GM19193 (cell line): ENCODE data around the gene TRIM29.

Experiments used
- POLR2A ChIP-seq: IDR thresholded peaks from 4 replicates; pipeline ENCODE4 v1.6.1; 2011; ENCODE audit not compliant: insufficient read depth, insufficient read length; ENCODE audit errors: extremely low read depth

The TRIM29 gene

DNA sequence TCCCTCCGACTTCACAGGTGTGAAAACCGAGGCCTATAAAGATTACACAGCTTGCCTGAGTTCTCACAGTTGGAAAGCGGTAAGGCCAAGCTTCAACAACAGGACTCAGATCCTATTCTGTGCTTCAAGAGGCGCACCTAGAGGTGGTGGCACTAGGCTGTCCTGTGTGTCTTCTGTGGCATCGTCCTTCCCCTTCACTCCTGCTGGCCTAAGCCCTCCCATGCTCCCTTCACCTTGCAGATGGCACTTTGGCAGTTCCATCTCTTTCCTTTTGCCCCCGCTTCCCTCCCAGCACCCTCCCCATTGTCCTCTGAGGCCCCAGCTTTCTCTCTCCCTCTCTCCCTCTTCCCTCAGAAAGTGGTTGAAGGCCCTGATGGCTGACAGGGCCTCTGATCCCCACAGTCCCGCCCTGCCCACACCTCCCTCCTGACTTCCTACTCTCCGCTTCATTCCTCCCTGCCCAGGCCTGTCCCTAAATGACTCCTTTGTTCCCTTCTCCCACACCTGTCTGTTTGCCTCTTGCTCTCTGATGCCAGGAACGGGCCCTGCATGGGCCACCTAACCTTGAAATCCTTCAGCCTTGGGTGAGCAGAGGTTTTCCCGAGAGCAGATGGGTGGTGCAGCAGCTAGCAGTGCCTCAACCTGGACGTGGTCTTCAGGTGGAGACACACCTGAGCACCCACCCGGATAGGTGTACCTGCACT, 5.8 kb downstream of the TRIM29 start:
- TF ChIP-seq POLR2A: no peak

DNA sequence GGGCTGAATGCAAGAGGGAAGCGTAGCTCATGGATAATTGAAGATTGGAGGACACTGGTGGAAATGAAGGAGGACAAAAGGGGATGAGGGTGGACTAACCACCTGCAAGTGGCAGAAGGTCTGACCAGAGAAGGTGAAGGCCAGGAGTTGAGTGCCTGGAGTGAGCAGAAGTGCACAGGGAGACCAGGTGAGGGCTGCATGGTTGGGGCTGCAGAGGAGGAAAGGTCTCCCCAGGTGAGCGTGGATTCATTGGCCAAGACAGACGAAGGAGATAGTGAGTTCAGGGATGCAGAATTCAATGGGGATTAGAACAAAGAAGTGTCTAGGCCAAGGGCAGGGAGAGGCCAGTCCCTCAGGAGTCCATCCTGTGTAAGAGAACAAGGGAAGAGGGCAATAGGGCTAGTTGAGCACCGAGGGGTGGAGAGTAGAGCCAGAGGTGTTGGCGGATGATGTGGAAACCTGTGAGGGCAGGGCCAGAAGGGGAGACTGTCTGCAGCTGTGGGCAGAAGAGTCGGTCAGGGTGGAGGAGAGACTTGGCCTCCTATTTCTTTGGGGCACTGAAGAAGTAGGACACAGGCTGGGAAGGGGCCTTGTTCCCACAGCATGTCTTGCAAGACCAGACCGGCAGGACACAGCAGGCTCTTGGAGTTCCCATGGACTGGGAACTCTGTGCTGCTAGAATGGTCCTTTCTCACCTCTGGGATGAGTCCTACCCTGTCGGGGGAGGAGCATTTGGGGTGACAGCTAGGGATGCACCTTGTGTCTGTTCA, 6.7 kb downstream of the TRIM29 start:
- no peak for TF ChIP-seq POLR2A

DNA sequence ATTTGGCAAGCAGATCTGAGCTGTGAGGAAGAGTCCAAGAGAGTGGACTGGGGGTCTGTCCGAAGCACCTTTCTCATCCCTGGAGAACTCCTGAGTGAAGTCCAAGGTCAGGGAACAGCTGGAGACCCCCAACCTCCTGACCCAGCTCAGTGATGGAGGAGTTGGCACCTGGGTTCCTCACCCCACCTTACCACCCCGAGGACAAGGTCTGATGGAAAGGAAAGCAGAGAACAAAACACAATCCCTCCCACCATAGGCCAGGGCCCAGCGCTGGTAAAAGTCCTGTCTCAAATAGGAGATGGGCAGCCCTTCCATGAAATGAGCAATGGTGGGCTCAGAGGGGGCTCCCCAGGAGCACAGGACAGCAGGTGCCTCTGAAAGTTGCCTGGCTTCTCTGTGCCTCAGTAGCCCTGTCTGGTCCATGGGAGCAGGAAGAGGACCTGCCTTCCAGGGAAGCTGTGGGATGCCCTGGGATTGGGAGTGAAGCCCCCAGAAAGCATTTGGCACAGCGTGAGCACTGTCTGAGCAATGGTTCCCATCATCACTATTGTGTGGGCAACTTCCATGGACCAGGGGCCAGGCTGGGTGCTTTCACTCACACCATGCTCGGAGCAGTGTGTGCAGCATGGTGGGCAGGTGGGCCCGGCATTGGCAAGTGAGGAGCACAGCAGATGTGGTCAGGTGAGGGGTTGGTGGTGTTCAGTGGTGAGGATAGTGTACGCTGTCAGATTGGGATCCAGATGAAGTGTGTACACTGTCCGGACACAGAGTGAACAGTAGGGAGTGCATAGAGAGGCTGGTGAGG, 7.5 kb downstream of the TRIM29 start:
- no peak for TF ChIP-seq POLR2A

DNA sequence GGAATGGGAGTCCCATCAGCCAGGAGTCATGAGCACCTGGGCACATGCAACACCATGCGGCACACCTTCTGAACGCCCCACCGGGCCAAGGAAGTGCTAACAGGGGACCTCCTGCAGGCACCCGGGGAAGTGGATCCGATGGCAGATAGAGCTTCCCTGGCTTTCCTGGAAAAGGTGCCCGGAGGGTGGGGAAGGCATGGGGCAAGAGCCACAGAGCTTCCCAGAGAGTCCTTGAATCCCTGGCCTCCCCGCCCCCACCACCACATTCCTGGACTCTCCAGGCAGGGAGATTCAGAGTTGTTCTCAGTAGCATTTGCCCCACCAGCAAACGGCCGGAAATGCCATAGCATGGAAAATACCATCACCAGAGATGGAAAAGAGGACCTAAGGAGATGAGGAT, 8.3 kb downstream of the TRIM29 start:
- no peak for TF ChIP-seq POLR2A

DNA sequence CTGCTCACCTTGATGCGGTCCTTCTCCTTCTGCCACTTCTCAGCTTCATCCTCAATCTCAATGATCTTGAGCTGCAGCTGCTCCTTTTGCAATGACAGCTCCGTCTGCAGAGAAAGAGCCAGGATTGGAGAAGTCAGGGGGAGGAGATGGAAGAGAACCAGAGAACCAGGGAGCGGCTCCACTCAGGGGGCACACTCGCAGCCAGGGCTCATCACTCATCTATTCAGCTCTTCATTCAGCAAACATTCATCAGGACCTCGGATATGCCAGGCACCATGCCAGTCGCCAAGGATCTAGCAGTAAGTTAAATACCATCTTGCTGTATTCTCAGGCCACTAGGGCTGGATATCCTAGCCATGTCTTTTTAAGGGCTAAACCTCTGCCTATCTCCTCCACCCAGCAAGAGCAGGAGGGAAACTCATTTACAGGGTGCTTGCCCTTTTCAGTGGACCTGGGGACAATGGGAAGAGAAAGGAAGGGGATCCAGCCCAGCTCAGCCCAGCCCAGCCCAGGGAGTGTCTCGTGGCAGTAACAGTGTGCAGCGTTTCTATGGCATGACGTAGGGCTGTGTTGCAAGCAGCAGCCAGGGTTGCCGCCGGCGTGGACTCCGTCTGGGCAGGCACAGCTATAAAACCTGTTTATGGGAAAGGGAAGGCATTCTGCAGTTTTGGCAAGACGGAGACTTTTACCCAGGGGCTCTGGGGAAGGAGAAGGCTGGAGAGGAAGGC, 9.4 kb downstream of the TRIM29 start:
- no peak for TF ChIP-seq POLR2A

GRCh38 chr11:120127236-120127635, 10.7 kb downstream of the TRIM29 start:
- TF ChIP-seq POLR2A: no peak

DNA sequence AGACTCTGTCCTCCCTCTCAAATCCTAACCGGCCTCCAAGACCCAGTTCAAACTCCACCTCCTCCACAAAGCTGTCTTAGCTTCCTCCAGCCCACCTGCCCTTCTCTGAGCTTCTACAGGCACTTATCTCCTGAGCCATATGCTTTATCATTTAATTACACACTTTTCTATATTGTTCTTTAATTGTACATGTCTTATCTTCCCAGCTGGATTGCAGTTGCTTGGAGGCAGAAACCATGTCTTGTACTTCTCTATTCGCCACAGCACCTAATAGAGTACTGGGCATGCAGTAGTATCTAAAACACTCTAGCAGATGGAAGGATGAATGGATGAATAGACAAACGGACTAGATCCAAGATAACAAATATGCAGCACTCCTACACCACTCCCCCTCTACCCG, 11.3 kb downstream of the TRIM29 start:
- TF ChIP-seq POLR2A: no peak

DNA sequence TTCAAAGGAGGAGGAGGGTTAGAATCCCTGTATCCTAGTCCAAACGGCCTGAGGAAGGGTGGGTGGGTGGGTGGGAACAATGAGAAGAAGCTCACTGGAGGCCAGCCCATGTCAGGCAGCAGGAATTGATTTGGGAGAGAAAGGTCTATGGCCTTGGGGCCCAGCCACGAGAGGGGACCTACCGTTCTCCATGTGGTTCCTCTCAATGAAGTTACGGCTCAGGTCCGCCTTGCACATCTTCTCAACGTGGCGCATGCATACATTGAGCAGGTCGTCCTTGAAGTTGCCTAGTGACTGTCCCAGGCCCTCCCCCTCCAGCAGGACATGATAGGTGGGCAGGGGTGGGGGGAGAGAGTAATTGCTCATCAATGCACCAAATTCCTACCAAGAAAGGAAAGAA, 12.4 kb downstream of the TRIM29 start:
- TF ChIP-seq POLR2A: no peak

DNA sequence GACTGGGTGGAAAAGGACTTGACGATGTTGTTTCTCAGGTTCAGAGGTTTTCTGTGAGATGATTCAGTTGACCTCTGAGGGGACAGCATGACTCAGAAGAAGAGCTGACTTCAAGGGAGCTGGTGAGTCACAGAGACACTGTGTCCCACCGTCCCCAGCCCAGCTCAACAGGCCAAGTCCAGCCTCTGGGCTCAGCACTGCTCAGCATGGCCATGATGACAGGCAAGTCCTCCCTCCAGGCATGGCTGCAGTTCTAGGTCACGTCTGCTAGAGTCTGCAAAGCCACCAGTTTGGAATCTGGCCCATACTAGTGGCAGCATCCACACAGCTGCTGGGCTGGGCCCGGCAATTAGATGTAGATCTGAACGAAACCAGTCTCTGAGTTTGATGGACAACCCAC, 12.9 kb downstream of the TRIM29 start:
- no peak for TF ChIP-seq POLR2A

- no peak for TF ChIP-seq POLR2A
Measured at GRCh38 chr11:120124355-120124754, 13.6 kb downstream of the TRIM29 start.

DNA sequence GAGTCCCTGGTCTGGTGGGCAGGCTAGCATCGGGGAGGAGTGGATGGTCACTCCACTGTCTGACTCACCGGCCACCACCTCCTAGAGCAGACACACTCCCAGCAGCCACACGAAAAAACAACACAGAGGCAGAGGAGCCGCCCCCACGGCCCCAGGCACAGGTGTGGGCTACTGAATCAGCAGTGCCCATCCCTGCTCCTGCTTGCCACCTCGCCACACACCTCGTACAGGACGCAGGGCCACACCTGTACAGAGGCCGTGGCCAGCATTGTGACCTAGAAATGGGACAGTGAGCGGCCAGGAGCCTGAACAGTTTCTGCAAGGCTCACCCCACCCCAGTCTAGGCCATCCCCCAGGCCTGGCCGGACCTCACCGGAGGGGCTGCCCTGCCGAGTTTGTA, 14.0 kb downstream of the TRIM29 start:
- TF ChIP-seq POLR2A: no peak

DNA sequence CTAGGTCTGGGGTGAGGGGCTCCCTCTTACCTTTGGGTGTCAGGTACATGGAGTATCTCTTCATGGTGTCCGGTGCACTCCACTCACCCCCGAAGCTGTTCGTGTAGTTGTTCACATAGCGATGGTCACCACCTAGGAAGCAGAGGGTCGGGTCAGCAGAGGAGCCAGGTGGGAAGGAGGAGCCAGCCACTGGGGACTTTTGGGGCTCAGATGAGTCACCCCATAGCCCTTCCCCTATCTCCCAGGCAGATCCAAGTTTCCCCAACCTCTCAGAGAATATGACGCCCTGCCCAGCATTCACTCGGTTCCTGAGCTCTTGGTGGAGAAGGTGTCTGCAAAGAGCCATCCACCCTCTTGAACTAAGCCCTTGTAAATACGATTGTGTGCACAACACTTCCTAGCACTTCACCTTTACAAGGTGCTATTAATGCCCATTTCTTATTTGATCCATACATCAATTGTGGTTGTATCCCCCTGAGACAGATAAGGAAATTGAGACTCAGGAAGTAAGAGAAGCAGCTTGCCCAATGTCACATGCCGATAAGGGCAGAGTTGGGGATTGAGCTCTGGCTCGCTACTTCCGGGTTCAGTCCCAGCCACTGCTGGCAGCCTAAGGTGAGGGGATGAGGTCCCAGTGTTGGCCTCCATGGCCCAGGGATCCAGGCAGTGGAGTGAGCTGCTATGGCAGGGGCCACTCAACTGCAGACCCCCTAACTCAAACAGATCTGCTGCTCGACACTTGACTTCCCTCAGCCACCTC, 14.8 kb downstream of the TRIM29 start:
- no peak for TF ChIP-seq POLR2A

DNA sequence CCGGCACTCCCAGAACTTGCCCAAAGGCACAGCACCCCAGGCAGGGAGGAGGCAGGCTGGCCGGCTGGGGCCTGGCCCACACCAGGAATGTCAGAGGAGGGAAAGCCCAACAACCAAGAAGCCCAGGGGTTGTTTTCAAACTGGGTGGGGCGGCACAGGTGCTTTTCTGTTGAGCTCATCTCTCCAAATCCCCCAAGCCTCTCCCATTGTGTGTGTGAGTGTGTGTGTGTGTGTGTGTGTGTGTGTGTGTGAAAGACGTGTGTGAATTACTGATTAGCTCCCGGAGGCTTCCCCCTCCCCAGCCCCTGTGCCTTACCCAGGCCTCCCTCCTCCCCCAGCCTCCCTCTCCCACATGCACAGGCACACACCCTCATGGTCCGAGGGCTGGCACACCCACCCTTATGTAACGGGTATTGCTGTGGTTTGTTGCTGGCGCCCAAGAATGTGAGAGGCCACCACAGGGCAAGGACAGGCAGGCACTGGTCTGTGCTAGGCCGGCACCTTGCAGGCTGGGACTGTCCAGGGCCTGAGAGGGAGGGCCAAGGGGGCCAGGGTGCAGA, 15.9 kb downstream of the TRIM29 start:
- TF ChIP-seq POLR2A: no peak

GRCh38 chr11:120121336-120121735, 16.6 kb downstream of the TRIM29 start:
- no peak for TF ChIP-seq POLR2A

DNA sequence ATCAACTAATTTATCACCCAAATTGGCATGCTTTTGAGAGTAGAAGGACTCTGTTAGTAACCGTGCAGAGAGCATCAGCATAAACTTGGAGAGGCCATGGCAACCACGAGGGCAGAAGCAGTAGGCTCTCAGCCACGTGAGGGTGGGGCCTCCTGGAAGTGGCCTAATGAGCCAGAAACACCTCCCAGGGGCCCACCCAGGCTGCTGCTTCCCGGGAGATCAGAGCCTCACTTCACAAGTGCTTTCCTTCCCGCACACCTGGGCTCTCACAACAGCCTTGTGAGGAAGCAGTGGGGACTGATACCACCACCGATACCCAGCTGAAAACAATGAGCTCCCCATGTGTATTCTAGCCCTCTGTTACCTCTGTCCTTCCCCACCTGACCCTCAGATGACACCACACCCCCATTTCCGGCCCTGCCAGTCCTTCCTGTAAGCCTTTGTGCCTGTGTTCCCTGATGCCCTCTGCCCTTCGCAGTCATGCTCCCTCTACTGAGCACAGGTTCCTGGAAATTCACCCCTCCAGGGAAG, 17.0 kb downstream of the TRIM29 start:
- TF ChIP-seq POLR2A: no peak
